Mucosa of rectum (tissue), 2 donors: ENCODE measurements around the gene PGAM1.

Source experiments
- H3K27ac ChIP-seq, 2 donors: one replicate each; pipeline ENCODE4 v1.7.0; 2013; ENCODE audit warnings: inconsistent platforms in 2 of 2, low read depth in 2 of 2, low read length in 2 of 2
- H3K27me3 ChIP-seq, 2 donors: one replicate each; pipeline ENCODE4 v1.7.0; 2013; ENCODE audit warnings: low read length in 2 of 2; ENCODE audit not compliant: control insufficient read depth in 2 of 2, insufficient read depth in 2 of 2
- H3K36me3 ChIP-seq, 2 donors: one replicate each; pipeline ENCODE4 v1.7.0; 2013; ENCODE audit warnings: low read length in 2 of 2; ENCODE audit not compliant: control insufficient read depth in 2 of 2, insufficient read depth in 2 of 2
- H3K4me1 ChIP-seq, 2 donors: one replicate each; pipeline ENCODE4 v1.7.0; 2013; ENCODE audit warnings: low read length in 2 of 2, mild to moderate bottlenecking in 1 of 2; ENCODE audit not compliant: control insufficient read depth in 2 of 2, insufficient read depth in 2 of 2
- H3K4me3 ChIP-seq, 2 donors: one replicate each; pipeline ENCODE4 v1.7.0; 2013; ENCODE audit warnings: low read length in 2 of 2
- H3K9ac ChIP-seq, 2 donors: one replicate each; pipeline ENCODE4 v1.7.0; 2013; ENCODE audit warnings: low read length in 2 of 2, low read depth in 1 of 2, mild to moderate bottlenecking in 1 of 2
- H3K9me3 ChIP-seq, 2 donors: one replicate each; pipeline ENCODE4 v1.7.0; 2013; ENCODE audit warnings: low read length in 2 of 2; ENCODE audit not compliant: control insufficient read depth in 2 of 2
- donor health status: healthy.
- donor health status: Normal muscosa, but diverticular disease.

PGAM1 gene

DNA sequence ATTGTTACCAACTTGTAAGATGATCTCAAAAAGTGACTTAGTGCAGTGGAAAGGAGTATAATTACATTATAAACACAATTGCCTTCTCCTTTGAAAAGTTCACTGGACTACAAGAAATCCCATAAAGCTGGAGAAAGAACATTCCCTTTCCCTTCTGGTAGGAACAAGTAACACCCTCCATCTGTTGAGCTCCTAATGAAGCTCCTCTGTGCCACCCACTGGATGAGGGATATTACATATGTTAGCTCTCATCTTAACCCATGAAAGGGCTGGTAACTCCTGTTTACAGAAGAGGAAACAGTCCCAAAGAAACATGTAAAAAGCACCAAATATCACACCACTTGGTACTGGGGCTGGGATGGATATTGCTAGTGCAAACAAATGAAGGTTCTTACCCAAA is 8.1 kb downstream of the PGAM1 start:
- Histone ChIP-seq H3K27ac (no peak overlapping the region), H3K9ac (no peak overlapping the region), H3K4me3 (no peak overlapping the region), H3K36me3 (peaks cover 48 to 62% of the 10 kb centered on the region in 2 donors), H3K9me3 (no peaks in the 10 kb centered on the region), H3K27me3 (no peaks in the 10 kb centered on the region), H3K4me1 (no peaks in the 10 kb centered on the region)

DNA sequence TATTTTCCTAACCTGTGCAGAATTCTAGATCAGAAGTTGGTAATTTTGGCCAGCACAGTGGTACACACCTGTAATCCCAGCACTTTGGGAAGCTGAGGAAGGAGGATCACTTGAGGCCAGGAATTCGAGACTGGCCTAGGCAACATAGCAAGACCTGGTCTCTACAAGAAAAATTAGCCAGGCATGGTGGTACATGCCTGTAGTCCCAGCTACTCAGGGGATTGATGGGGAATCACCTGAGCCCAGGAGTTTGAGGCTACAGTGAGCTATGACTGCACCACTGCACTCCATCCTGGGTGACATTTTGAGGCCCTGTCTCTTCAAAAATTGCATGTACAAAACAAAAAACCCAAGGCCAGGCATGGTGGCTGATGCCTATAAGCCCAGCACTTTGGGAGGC is 8.6 kb downstream of the PGAM1 start:
- H3K9me3 ChIP-seq: no peaks in the 10 kb centered on the region
- H3K4me3 ChIP-seq: no peak overlapping the region
- H3K9ac ChIP-seq: no peak overlapping the region
- H3K27ac ChIP-seq: no peak overlapping the region
- H3K27me3 ChIP-seq: no peaks in the 10 kb centered on the region
- no peaks in the 10 kb centered on the region for H3K4me1 ChIP-seq
- peaks cover 49 to 66% of the 10 kb centered on the region in 2 donors for H3K36me3 ChIP-seq

DNA sequence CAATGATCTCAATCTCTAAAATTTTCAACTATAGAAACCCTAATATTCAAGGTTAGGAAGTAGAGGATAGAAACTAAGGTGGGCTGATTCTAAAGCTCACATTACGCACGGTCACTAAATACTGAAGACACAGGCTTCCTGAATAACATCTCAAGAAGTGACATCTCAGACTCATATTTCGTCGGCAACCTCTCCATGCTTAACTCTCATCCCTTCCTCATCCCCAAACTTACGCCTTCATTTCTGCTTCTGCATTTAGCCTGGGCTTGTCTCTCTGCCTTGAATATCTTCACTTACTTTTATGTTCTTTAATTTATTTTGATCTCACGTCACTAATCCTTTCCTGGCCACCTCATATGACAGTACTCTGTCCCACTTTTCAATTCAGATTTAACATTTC is 9.2 kb downstream of the PGAM1 start:
- Histone ChIP-seq H3K27ac (no peak overlapping the region), H3K9me3 (no peaks in the 10 kb centered on the region), H3K36me3 (peaks cover 48 to 64% of the 10 kb centered on the region in 2 donors)

DNA sequence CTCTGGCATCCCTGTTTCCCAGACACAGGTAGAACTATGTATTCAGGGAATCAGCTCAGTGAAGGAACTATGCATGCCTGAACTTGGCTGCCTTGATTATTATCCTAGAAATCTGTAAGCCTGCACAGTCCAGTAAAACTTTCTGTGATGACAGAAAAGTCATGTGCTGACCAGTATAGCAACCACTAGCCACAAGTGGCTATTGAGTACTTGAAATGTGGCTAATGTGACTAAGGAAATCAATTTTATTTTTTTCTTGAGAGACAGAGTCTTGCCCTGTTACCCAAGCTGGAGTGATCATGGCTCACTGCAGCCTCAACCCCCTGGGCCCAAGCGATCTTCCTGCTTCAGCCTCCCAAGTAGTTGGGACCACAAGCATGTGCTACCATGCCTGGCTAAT is 16.3 kb downstream of the PGAM1 start:
- Histone ChIP-seq H3K4me1 (peaks cover 9 to 14% of the 10 kb centered on the region in 2 donors), H3K27me3 (no peaks in the 10 kb centered on the region), H3K9ac (no peak overlapping the region), H3K9me3 (no peaks in the 10 kb centered on the region), H3K27ac (no peak overlapping the region), H3K4me3 (no peak overlapping the region), H3K36me3 (peaks cover 19 to 29% of the 10 kb centered on the region in 2 donors)

More for the DNA sequence above, 9.2 kb downstream of the PGAM1 start:
- H3K9ac ChIP-seq: no peak overlapping the region
- no peaks in the 10 kb centered on the region for H3K4me1 ChIP-seq
- H3K4me3 ChIP-seq: no peak overlapping the region
- no peaks in the 10 kb centered on the region for H3K27me3 ChIP-seq

DNA sequence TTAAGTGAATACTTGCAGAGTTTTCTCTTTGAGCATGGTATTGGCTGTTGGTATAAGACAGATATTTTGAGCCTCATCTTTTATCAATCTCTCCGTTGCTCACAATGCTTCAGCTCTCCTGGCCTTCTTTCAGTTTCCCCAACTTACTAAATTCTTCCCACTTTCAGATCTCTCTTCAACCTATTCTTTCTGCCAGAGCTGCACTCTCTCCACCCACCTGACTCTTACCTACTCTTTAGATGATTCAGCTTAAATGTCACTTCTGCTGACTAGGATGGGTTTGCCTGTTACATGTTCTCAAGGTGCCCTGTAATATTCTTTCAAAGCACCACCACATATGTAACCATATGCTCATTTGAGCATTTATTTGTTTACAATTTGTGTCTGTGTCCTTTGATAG is 18.2 kb downstream of the PGAM1 start:
- Histone ChIP-seq H3K9me3 (no peaks in the 10 kb centered on the region), H3K27me3 (no peaks in the 10 kb centered on the region), H3K9ac (no peak overlapping the region), H3K36me3 (peaks cover 11 to 20% of the 10 kb centered on the region in 2 donors), H3K4me3 (no peak overlapping the region), H3K4me1 (peaks cover 13 to 14% of the 10 kb centered on the region in 2 donors), H3K27ac (no peak overlapping the region)

DNA sequence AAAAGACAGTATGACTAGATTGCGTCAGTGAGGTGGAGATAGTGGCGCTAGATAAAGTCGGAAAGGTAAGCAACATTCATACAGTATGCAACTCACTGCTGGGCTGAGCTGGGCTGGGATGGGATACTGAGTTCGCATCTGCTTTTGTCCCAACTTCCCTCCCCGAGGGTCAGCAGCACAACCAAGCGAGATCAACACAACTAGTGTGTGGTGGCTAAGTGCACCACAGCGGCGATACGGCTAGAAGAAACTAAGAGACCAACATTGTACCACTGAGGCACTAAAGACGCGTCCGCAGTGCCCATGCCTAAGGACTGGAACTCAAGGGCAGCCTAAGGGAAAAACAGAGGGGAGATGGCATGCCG is 19.3 kb downstream of the PGAM1 start:
- Histone ChIP-seq H3K27ac (peak overlapping the region in 1 of 2 donors; percentile 56), H3K4me3 (peak overlapping the region; percentile 91 to 99), H3K9ac (peak overlapping the region; percentile 70), H3K27me3 (no peaks in the 10 kb centered on the region), H3K36me3 (peaks cover 6 to 18% of the 10 kb centered on the region in 2 donors), H3K4me1 (peaks cover 13 to 14% of the 10 kb centered on the region in 2 donors), H3K9me3 (no peaks in the 10 kb centered on the region)

DNA sequence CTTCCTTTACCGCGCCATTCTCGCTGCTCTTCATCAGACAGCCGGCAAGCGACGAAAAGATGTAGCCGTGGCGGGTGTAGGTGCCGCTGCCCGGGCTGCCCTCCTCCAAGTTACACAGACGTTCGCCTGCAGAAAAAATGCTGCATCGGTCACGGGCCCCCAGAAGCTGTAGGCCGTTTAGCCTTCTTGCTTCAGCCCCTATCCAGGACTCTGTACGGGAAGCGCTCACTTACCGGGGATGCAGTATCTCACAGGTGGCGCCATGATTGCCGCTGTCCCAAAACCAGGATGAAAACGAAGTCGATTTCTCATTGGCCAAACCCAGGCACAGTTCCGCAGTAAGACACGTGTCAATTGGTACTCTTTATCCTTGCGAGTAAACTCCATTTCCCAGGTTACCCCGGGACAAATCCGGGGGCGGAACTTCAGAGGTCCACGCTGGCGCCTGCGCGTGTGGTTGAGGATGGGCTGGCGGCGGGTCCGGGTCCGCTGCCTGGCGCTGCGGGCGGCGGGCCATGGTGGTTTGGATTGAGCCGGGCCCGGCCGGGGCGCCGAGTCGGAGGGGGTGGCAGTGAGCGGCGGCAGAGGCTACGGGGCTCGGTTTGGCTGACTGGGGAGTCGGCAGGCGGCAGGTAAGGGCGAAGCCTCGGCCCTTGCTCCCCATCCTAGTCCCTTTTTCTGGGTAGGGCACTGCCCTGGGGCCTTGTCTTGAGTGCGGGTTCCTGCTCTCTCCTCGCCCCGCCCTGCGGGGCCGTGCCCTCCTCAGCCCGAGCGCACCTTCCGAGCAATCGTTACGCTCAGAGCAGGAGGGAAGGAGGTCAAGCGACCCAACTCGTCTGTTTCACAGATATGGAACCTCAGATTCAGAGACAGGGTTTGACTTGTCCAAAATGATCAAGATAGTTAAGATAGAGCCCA is 20.0 kb downstream of the PGAM1 start, which contains the start of the genes EXOSC1 and ZDHHC16:
Gene EXOSC1 (minus strand): TSS at position 285 of the 918 bp plus-strand sequence. CDS start 21 bp downstream, at position 264.
Gene ZDHHC16 (plus strand): TSS at position 454 of the 918 bp plus-strand sequence. CDS start 5,501 bp downstream, outside the sequence.
- Histone ChIP-seq H3K36me3 (peaks cover 7 to 16% of the 10 kb centered on the region in 2 donors), H3K9ac (peak within 1 kb of the TSS; percentile 70 to 74), H3K4me3 (peak within 1 kb of the TSS; percentile 91 to 99), H3K27ac (peak within 1 kb of the TSS; percentile 68 to 76), H3K4me1 (peaks cover 13 to 14% of the 10 kb centered on the region in 2 donors), H3K9me3 (no peaks in the 10 kb centered on the region), H3K27me3 (no peaks in the 10 kb centered on the region)

DNA sequence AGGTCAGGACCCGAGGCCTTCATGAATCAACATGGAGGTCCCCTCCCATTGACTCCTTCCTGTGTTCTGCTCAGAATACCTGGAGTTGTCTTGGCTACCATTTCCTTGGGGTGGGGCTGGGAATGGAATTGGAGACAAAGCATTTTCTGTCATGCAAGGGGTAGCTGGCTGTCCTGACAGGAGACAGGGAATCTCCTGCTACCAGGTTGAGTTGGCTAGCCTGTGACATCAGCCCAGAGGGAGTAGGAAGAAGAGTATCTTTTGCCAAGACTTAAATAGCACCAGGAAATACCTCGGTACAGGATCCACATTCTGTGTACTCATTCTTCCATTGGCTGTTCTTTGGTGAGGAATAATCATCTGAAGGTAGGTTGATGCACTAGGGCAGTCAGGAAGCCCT is 24.8 kb downstream of the PGAM1 start:
- H3K27ac ChIP-seq: no peak overlapping the region
- no peak overlapping the region for H3K9ac ChIP-seq
- H3K4me3 ChIP-seq: no peak overlapping the region
- H3K36me3 ChIP-seq: peaks cover 25 to 39% of the 10 kb centered on the region in 2 donors
- H3K4me1 ChIP-seq: peaks cover 4 to 10% of the 10 kb centered on the region in 2 donors
- no peaks in the 10 kb centered on the region for H3K9me3 ChIP-seq
- H3K27me3 ChIP-seq: no peaks in the 10 kb centered on the region

DNA sequence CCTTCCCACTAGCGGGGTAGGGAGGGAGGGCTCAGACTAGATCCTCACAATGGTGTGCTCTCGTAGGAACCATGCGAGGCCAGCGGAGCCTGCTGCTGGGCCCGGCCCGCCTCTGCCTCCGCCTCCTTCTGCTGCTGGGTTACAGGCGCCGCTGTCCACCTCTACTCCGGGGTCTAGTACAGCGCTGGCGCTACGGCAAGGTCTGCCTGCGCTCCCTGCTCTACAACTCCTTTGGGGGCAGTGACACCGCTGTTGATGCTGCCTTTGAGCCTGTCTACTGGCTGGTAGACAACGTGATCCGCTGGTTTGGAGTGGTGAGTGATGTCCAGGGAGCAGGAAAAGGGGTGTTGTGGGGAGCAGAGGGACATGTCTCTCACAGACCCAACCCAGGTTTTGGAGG is 25.6 kb downstream of the PGAM1 start:
- no peak overlapping the region for H3K27ac ChIP-seq
- H3K27me3 ChIP-seq: no peaks in the 10 kb centered on the region
- no peaks in the 10 kb centered on the region for H3K9me3 ChIP-seq
- no peak overlapping the region for H3K4me3 ChIP-seq
- H3K36me3 ChIP-seq: peaks cover 33 to 47% of the 10 kb centered on the region in 2 donors
- no peak overlapping the region for H3K9ac ChIP-seq
- peaks cover 4 to 7% of the 10 kb centered on the region in 2 donors for H3K4me1 ChIP-seq

DNA sequence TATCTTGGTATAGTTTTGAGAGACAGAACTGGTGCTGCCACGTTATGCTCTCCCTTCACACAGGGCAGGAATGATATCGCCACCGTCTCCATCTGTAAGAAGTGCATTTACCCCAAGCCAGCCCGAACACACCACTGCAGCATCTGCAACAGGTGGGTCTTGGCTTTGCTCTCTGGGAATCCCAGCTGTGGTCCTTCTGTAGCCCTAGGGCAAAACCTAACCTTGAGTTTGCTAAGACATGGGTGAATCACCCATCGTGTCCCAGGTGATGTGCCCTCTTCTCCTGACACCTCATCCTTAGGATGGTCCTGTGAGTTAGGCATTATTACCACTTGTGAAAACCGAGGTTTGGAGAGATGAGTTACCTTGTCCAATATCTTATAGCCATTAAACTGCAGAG is 26.4 kb downstream of the PGAM1 start:
- Histone ChIP-seq H3K27me3 (no peaks in the 10 kb centered on the region), H3K36me3 (peaks cover 40 to 54% of the 10 kb centered on the region in 2 donors), H3K4me1 (peaks cover 0 to 4% of the 10 kb centered on the region in 2 donors), H3K27ac (no peak overlapping the region), H3K9ac (no peak overlapping the region), H3K4me3 (no peak overlapping the region), H3K9me3 (no peaks in the 10 kb centered on the region)
